ENCODE measurements around the gene EPRS1.
"Not testable (repeated sequence)": the region's sequence is repeated elsewhere in the genome, so short reads cannot be mapped to it uniquely, and the experiment has no call there.

Gene EPRS1

GRCh38 chr1:220040028-220040596, 6.2 kb downstream of the EPRS1 start:
- no peak for DNase-seq (ENCODE audit: low read depth in 2 of 2, low spot score in 1 of 2)

- no peak for DNase-seq (ENCODE audit: low read depth in 2 of 2, low spot score in 1 of 2)
Observed at GRCh38 chr1:220038640-220039039, 7.7 kb downstream of the EPRS1 start.

- DNase-seq (ENCODE audit: low read depth in 2 of 2, low spot score in 1 of 2) = not testable (repeated sequence)
Observed at GRCh38 chr1:220037810-220038209, 8.5 kb downstream of the EPRS1 start.

DNA sequence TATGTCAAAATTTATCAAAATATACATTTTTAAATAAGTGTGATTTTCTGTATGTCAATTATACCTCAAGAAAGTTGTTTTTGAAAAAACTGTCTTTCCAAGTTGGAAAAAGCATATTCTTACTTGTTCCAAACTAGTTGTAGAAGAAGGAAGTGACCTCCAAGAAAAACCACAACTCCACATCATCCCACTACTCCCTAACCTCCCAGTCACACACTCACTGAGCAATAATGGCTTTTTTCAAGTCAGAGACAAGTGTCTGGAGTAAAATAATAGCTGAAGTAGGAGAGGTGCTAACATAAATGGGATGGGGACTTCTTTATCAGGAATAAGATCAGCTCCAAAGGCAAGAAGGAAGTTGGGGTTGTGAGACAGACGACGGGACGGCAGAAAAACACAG, 13.4 kb downstream of the EPRS1 start:
- no peak for DNase-seq (ENCODE audit: low read depth in 2 of 2, low spot score in 1 of 2)

DNA sequence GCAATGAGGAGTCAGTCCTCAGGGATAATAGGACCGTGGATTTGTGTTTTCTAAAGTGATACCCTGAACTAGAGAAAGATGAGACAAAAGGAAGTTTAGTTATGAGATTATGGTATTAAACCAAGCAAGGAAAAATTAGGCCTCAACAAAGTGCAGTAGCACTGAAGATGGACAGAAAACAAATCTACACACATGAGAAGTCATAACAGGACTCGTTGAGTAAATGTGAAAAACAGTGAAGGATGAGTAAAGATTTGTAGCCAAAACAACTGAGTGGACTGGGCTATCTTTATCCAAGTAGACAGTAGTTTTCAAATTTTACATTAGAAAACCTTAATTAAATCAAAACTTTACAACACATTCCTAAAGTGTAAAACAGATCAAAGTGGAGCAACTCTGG, 15.0 kb downstream of the EPRS1 start:
- DNase-seq (ENCODE audit: low read depth in 2 of 2, low spot score in 1 of 2) = no peak

DNA sequence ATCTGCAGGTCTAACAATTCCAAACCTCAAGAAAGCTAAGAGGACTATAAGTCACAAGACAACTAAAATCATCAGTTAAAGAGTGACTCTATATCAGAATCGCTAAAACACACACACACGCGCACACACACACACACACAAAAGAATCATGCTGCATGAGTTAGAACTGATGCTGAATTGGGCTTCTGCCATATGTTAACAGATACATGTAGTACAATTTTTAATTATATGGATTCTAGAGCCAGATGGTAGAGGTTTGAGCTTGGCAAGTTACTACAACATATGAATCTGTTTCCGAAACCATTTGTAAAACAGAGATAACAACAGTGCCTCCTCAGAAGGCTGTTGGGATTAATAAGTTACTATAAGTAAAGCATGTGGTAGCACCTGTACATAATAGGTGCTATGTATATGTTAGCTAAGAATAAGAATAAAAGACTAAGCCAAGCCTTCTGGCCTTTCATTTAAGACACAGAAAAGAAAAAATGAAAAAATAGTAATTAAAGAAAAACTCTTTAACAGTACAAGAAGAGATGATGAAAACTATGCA, 17.9 kb downstream of the EPRS1 start:
- DNase-seq (ENCODE audit: low read depth in 2 of 2, low spot score in 1 of 2) = no peak

GRCh38 chr1:220019071-220019470, 27.2 kb downstream of the EPRS1 start:
- DNase-seq (ENCODE audit: low read depth in 2 of 2, low spot score in 1 of 2) = no peak

GRCh38 chr1:220013497-220013896, 32.8 kb downstream of the EPRS1 start:
- no peak for DNase-seq (ENCODE audit: low read depth in 2 of 2, low spot score in 1 of 2)

- no peak for DNase-seq (ENCODE audit: low read depth in 2 of 2, low spot score in 1 of 2)
Observed at GRCh38 chr1:220012259-220012658, 34.0 kb downstream of the EPRS1 start.

- no peak for DNase-seq (ENCODE audit: low read depth in 2 of 2, low spot score in 1 of 2)
Observed at GRCh38 chr1:220011620-220012019, 34.7 kb downstream of the EPRS1 start.

GRCh38 chr1:220007438-220007837, 38.9 kb downstream of the EPRS1 start:
- DNase-seq (ENCODE audit: low read depth in 2 of 2, low spot score in 1 of 2) = no peak

DNA sequence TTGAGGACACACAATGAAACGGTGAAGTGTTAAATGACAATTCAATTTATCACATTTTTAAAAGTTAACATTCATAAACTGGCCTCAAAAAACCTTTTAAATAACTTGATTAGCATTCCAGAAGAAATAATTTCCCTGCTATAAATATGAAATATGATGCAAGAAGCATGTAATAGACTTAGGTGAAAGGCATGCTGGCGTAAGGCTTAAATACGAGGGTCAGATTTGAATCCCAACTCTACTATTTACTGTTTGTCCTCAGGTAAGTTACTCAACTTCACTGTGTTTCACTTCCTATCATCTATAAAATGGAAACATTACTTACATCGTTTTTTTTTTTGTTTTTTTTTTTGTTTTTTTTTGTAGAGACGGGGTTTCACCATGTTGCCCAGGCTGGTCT, 40.8 kb downstream of the EPRS1 start:
- no peak for DNase-seq (ENCODE audit: low read depth in 2 of 2, low spot score in 1 of 2)

GRCh38 chr1:220003610-220004299, 42.5 kb downstream of the EPRS1 start:
- no peak for DNase-seq (ENCODE audit: low read depth in 2 of 2, low spot score in 1 of 2)

DNA sequence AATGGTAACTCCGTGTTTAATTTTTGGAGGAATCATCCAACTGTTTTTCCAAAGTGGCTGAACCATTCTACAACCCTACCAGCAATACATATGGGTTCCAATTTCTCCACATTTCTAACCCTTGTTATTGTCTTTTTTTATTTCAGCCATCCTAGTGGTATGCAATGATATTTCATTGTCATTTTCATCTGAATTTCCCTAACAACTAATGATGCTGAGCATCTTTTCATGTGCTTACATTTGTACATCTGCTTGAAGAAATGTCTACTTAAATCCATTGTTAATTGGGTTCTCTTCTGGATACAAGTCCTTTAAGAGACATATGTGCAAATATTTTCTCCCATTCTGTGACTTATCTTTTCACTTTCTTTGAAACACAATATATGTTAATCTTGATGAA, 43.3 kb downstream of the EPRS1 start:
- no peak for DNase-seq (ENCODE audit: low read depth in 2 of 2, low spot score in 1 of 2)

DNA sequence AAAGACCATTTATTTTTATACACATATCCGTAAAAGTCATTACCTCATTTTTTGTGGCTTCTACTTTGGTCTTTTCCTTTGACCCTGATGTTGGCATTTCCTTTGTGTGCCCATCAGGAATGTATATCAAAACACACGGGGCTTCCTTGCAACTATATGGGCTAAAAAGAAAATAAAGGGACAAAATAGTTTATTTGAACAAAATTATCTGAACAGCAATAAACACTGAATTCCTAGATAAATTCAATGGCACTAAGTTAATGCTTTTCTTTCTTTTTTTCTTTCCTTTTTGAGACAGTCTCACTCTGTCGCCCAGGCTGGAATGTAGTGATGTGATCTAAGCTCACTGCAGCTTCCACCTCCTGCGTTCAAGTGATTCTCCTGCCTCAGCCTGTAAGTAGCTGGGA, 45.2 kb downstream of the EPRS1 start:
- no peak for DNase-seq (ENCODE audit: low read depth in 2 of 2, low spot score in 1 of 2)

DNA sequence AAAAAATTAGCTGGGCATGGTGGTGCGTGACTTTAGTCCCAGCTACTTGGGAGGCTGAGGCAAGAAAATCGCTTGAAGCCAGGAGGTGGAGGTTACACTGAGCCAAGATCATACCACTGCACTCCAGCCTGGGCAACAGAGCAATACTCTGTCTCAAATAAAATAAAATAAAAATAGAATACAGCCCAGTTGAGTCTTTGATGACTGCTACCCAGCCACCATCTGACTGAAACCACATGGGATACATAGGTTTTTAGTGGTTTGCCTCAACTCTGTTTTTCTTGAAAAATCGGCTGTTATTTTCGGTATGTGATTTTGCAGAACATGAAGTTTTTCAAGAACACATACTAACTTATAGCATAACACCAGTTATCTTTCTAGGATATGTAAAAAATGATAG, 46.5 kb downstream of the EPRS1 start:
- DNase-seq (ENCODE audit: low read depth in 2 of 2, low spot score in 1 of 2) = no peak
